IMR-90 (cell line): ENCODE data around the gene CENATAC. TPM values are rescaled to one million over a fixed set of nuclear protein-coding genes. Genes with fewer than 3 reads are reported as not detected.

Source experiments
- ATAC-seq: fragments of 200-7000 bp; cut with Tn5 transposase; 2 replicates; pipeline ENCODE4 v1.9.1; 2020; ENCODE audit warnings: low read depth, mild to moderate bottlenecking, moderate library complexity
- BruUV-seq: library from RNA; stranded (reverse); fragments of 400-500 nt; replicated peaks from 2 replicates; lab custom pipeline; 2021; lab: Mats Ljungman, UMichigan
- CTCF ChIA-PET: fragments of 300-600 bp; formaldehyde crosslinking; extraction: SDS; loops from one replicate; lab custom pipeline; 2021; ENCODE audit warnings: antibody characterized with exemption; lab: Yijun Ruan, JAX
- POLR2A ChIA-PET: fragments of 300-600 bp; sonication (Branson Sonifier 250); formaldehyde crosslinking; loops from one replicate; lab custom pipeline; 2022; ENCODE audit warnings: antibody characterized with exemption; ENCODE audit not compliant: unreplicated experiment; lab: Charles Lee
- DNase-seq: peaks from one replicate; pipeline ENCODE4 v3.0.0; 2013
- H2AFZ ChIP-seq: replicated peaks from 2 replicates; pipeline ENCODE3; 2013; ENCODE audit warnings: low read length, mild to moderate bottlenecking; ENCODE audit not compliant: poor library complexity
- H2AK5ac ChIP-seq: 2 replicates; pipeline ENCODE4 v1.6.1; 2013; ENCODE audit warnings: low read depth, low read length, inconsistent platforms
- H2AK9ac ChIP-seq: replicated peaks from 2 replicates; pipeline ENCODE3; 2013; ENCODE audit warnings: mild to moderate bottlenecking, low read depth, low read length, moderate library complexity; ENCODE audit not compliant: poor library complexity
- H2BK120ac ChIP-seq: 2 replicates; pipeline ENCODE4 v1.6.1; 2013; ENCODE audit warnings: low read depth, low read length, inconsistent platforms
- H2BK15ac ChIP-seq: 3 replicates; pipeline ENCODE4 v1.6.1; 2013; ENCODE audit warnings: low read depth, low read length, inconsistent platforms
- H2BK20ac ChIP-seq: 2 replicates; pipeline ENCODE4 v1.6.1; 2013; ENCODE audit warnings: low read depth, mild to moderate bottlenecking, inconsistent platforms, low read length, moderate library complexity
- H2BK5ac ChIP-seq: 2 replicates; pipeline ENCODE4 v1.6.1; 2013; ENCODE audit warnings: mild to moderate bottlenecking, low read depth, low read length, inconsistent platforms; ENCODE audit not compliant: poor library complexity, severe bottlenecking
- H3K14ac ChIP-seq: replicated peaks from 2 replicates; pipeline ENCODE4 v1.6.1; 2013; ENCODE audit warnings: low read depth, low read length, inconsistent platforms
- H3K18ac ChIP-seq: 2 replicates; pipeline ENCODE4 v1.6.1; 2013; ENCODE audit warnings: low read depth, low read length, control low read depth
- H3K23ac ChIP-seq: 2 replicates; pipeline ENCODE4 v1.6.1; 2013; ENCODE audit warnings: low read depth, low read length, inconsistent platforms
- H3K27ac ChIP-seq: 2 replicates; pipeline ENCODE4 v1.5.1; 2013; ENCODE audit warnings: mild to moderate bottlenecking, control low read depth, low read length; ENCODE audit not compliant: insufficient read depth
- H3K27me3 ChIP-seq: 2 replicates; pipeline ENCODE4 v1.6.1; 2013; ENCODE audit warnings: low read length; ENCODE audit not compliant: control insufficient read depth, insufficient read depth
- H3K36me3 ChIP-seq: 2 replicates; pipeline ENCODE4 v1.6.1; 2013; ENCODE audit warnings: low read length, mixed read lengths; ENCODE audit not compliant: control insufficient read depth, insufficient read depth
- H3K4ac ChIP-seq: 2 replicates; pipeline ENCODE4 v1.6.1; 2013; ENCODE audit warnings: low read depth, low read length, inconsistent platforms
- H3K4me1 ChIP-seq: 2 replicates; pipeline ENCODE4 v1.6.1; 2013; ENCODE audit warnings: low read length, mixed read lengths; ENCODE audit not compliant: control insufficient read depth, insufficient read depth
- H3K4me2 ChIP-seq: 2 replicates; pipeline ENCODE4 v1.6.1; 2013; ENCODE audit warnings: low read depth, mild to moderate bottlenecking, control low read depth, low read length, moderate library complexity
- H3K4me3 ChIP-seq: 2 replicates; pipeline ENCODE4 v1.5.1; 2013; ENCODE audit warnings: low read depth, mild to moderate bottlenecking, control low read depth, low read length, moderate library complexity; ENCODE audit not compliant: insufficient read depth
- H3K56ac ChIP-seq: 2 replicates; pipeline ENCODE4 v1.6.1; 2013; ENCODE audit warnings: low read length, inconsistent platforms; ENCODE audit not compliant: insufficient read depth; ENCODE audit errors: extremely low read depth
- H3K79me1 ChIP-seq, 2 experiments: 2 replicates each; pipeline ENCODE4 v1.6.1; 2013; ENCODE audit warnings: low read length in 2 of 2, inconsistent platforms in 1 of 2, low read depth in 1 of 2
- H3K9ac ChIP-seq: 2 replicates; pipeline ENCODE4 v1.6.1; 2013; ENCODE audit warnings: low read depth, low read length, control low read depth
- H3K9me1 ChIP-seq: 2 replicates; pipeline ENCODE4 v1.6.1; 2013; ENCODE audit warnings: low read length, inconsistent platforms; ENCODE audit not compliant: insufficient read depth
- H3K9me3 ChIP-seq: 2 replicates; pipeline ENCODE4 v1.6.1; 2013; ENCODE audit warnings: low read length; ENCODE audit not compliant: control insufficient read depth, insufficient read depth
- H4K20me1 ChIP-seq: 2 replicates; pipeline ENCODE4 v1.6.1; 2013; ENCODE audit warnings: low read length, inconsistent platforms; ENCODE audit not compliant: insufficient read depth
- H4K5ac ChIP-seq: 2 replicates; pipeline ENCODE4 v1.6.1; 2013; ENCODE audit warnings: mild to moderate bottlenecking, low read depth, low read length, control low read depth
- H4K8ac ChIP-seq, 2 experiments: 2 replicates each; pipeline ENCODE4 v1.6.1; 2013; ENCODE audit warnings: low read depth in 2 of 2, low read length in 2 of 2, control low read depth in 1 of 2, inconsistent platforms in 1 of 2
- H4K91ac ChIP-seq: 2 replicates; pipeline ENCODE4 v1.6.1; 2013; ENCODE audit warnings: low read depth, low read length, inconsistent platforms; ENCODE audit not compliant: insufficient read depth
- FOS ChIP-seq: fragments of 150-350 bp; IDR thresholded peaks from 2 replicates; pipeline ENCODE4 v1.6.1; 2016; ENCODE audit warnings: low read depth, low read length
- RFX5 ChIP-seq: IDR thresholded peaks from 2 replicates; pipeline ENCODE4 v1.8.0; 2012; ENCODE audit warnings: low read depth, mild to moderate bottlenecking, low read length, moderate library complexity
- WGBS, 2 experiments: methylation state at CpG; one replicate each; pipeline versions ENCODE4 v1.1.5 to v1.1.7; 2013; ENCODE audit warnings: missing lambda C conversion rate in 2 of 2; ENCODE audit not compliant: insufficient read length in 1 of 2; ENCODE audit errors: extremely low coverage in 2 of 2; 5-methylcytosine and 5-hydroxymethylcytosine counted together
- dilution Hi-C: fragments of 300-500 bp; cut with HindIII; formaldehyde crosslinking; loops from one replicate; pipeline ENCODE4 v1.14.3; 2018; ENCODE audit warnings: low sequenced_read_pairs; ENCODE audit not compliant: unreplicated experiment
- in situ Hi-C: fragments of 300-500 bp; cut with MboI; formaldehyde crosslinking; loops from 3 replicates; pipeline ENCODE4 v1.14.3; 2019; ENCODE audit warnings: low sequenced_read_pairs, inconsistent platforms, mixed read lengths
- intact Hi-C: fragments of 100-400 bp; cut with micrococcal nuclease; formaldehyde crosslinking; loops from 2 replicates; pipeline ENCODE4 v1.10.0; 2022
- polyA plus RNA-seq, 3 experiments: library from polyadenylated mRNA; depleted of rRNA; stranded (reverse); fragments of >200 nt; gene quantifications; 2 replicates each; pipeline ENCODE4 v1.2.3, GENCODE V29; 2012; ENCODE audit warnings: low replicate concordance in 1 of 3
- total RNA-seq: library from RNA; depleted of rRNA; stranded (reverse); fragments of >200 nt; gene quantifications from 2 replicates; pipeline ENCODE4 v1.2.3, GENCODE V29; 2012

The CENATAC gene
- total and polyA plus RNA-seq, 2 of the 4 experiments (the other 2 are of a cell fraction) = 13.1 to 16.7 TPM

DNA sequence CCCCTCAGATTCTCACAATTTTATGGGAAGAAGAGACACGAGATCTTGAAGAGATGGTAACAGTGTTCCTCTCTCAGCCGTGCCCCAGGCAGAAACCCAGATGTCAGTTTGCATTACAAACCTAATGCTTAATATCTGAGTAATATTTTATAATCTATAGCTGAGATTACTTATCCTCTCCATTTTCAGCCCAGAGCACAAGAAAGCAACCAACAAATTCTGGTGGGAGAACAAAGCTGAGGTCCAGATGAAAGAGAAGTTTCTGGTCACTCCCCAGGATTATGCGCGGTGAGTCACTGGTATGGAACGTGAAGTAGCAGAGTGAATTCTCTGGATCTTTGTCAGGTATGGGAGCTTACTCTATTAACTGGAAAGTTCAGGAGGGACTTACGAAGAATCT is 884 bp downstream of the CENATAC start:
- Histone ChIP-seq H4K5ac (peak overlapping the region; percentile 44; the same call in 1 of the 2 replicates), H3K18ac (no peak overlapping the region), H2BK5ac (peak overlapping the region; percentile 77), H4K8ac (peak overlapping the region; percentile 61 to 93), H2AFZ (peak overlapping the region; percentile 93), H2BK15ac (peak overlapping the region; percentile 68; the same call in 1 of the 3 replicates), H3K9me1 (peaks cover 8% of the 10 kb centered on the region), H3K9me3 (no peaks in the 10 kb centered on the region), H3K9ac (peak overlapping the region; percentile 71), H3K14ac (peak overlapping the region; percentile 67), H2AK5ac (peak overlapping the region; percentile 71; the same call in 1 of the 2 replicates), H3K27ac (peak overlapping the region; percentile 64), H2BK120ac (no peak overlapping the region), H3K56ac (peak overlapping the region; percentile 49), H3K4ac (peak overlapping the region; percentile 80), H2AK9ac (peak overlapping the region; percentile 94), H3K79me1 (peaks cover 22 to 61% of the 10 kb centered on the region in 2 experiments), H3K4me3 (peak overlapping the region; percentile 83), H2BK20ac (0 out of 2 replicates have a peak overlapping the region, but pooled peaks have one; percentile 27), H3K4me2 (peak overlapping the region; percentile 98), H3K4me1 (peaks cover 7% of the 10 kb centered on the region), H4K91ac (peak overlapping the region; percentile 74; the same call in 1 of the 2 replicates), H3K36me3 (peaks cover 11% of the 10 kb centered on the region), H3K23ac (peak overlapping the region; percentile 93), H4K20me1 (no peaks in the 10 kb centered on the region), H3K27me3 (no peaks in the 10 kb centered on the region)
- dilution Hi-C loops = no loop called here
- CTCF ChIA-PET = no interaction called here
- DNase-seq (peak; percentile 72), ATAC-seq (no peak)
- TF ChIP-seq FOS (peak; percentile 30; the same call in 1 of the 2 replicates), RFX5 (no peak)
- intact Hi-C loops = no loop called here
- POLR2A ChIA-PET = no interaction called here
- in situ Hi-C loops = no loop called here
- WGBS, 2 experiments = no CpG with 5 or more reads among the region's 6 CpGs
- BruUV-seq = TSS peak; percentile 39
